Lung (tissue), 12 donors: ENCODE measurements around the gene SPEF1. TPM values are rescaled to one million over a fixed set of nuclear protein-coding genes. Genes with fewer than 3 reads are reported as not detected.

Source experiments
- ATAC-seq: fragments of 200-7000 bp; cut with Tn5 transposase; one replicate; pipeline ENCODE4 v1.9.1; 2020; ENCODE audit warnings: moderate number of reproducible peaks; ENCODE audit not compliant: insufficient read depth, low FRiP score
- DNase-seq, 3 donors: peaks; one replicate each; pipeline ENCODE4 v3.0.0-alpha.2; 2013 to 2017
- H3K27ac ChIP-seq, 2 donors: one replicate each; pipeline ENCODE4 v1.5.1; 2013; ENCODE audit warnings: mild to moderate bottlenecking in 2 of 2, moderate library complexity in 2 of 2, control low read depth in 1 of 2, inconsistent platforms in 1 of 2, low read depth in 1 of 2, low read length in 1 of 2
- H3K27me3 ChIP-seq, 3 donors: one replicate each; pipeline ENCODE4 v1.5.1; 2013; ENCODE audit warnings: low read length in 2 of 3; ENCODE audit not compliant: control insufficient read depth in 3 of 3, insufficient read depth in 3 of 3
- H3K36me3 ChIP-seq, 4 donors: one replicate each; pipeline ENCODE4 v1.5.1; 2013; ENCODE audit warnings: low read length in 4 of 4, mild to moderate bottlenecking in 1 of 4, moderate library complexity in 1 of 4; ENCODE audit not compliant: control insufficient read depth in 4 of 4, insufficient read depth in 4 of 4
- H3K4me1 ChIP-seq, 5 donors: one replicate each; pipeline ENCODE4 v1.5.1; 2013; ENCODE audit warnings: low read length in 5 of 5, mild to moderate bottlenecking in 2 of 5, moderate library complexity in 1 of 5; ENCODE audit not compliant: control insufficient read depth in 5 of 5, insufficient read depth in 5 of 5
- H3K4me3 ChIP-seq: one replicate; pipeline ENCODE4 v1.5.1; 2013; ENCODE audit warnings: mild to moderate bottlenecking, control low read depth, moderate library complexity
- H3K9ac ChIP-seq, 2 donors: one replicate each; pipeline ENCODE4 v1.5.1; 2013; ENCODE audit warnings: low read length in 2 of 2, control low read depth in 1 of 2; ENCODE audit not compliant: insufficient read depth in 1 of 2
- H3K9me3 ChIP-seq, 4 donors: one replicate each; pipeline ENCODE4 v1.5.1; 2013; ENCODE audit warnings: low read length in 3 of 4, mild to moderate bottlenecking in 1 of 4, moderate library complexity in 1 of 4; ENCODE audit not compliant: control insufficient read depth in 4 of 4, insufficient read depth in 3 of 4
- CTCF ChIP-seq: IDR thresholded peaks from 2 replicates; pipeline ENCODE4 v1.5.1; 2012; ENCODE audit warnings: mild to moderate bottlenecking; ENCODE audit errors: control extremely low read depth, extremely low read depth
- WGBS, 2 donors: extraction: QIAGEN DNeasy Blood & Tissue Kit; methylation state at CpG; one replicate each; pipeline ENCODE4 v1.1.7; 2013; 5-methylcytosine and 5-hydroxymethylcytosine counted together
- polyA plus RNA-seq, 2 donors: library from polyadenylated mRNA; stranded (reverse); fragments of 200-250 nt; gene quantifications; one replicate each; pipeline ENCODE4 v1.2.1, GENCODE V29; 2013
- total RNA-seq, 2 donors: library from RNA; depleted of rRNA in 1 of 2; stranded (reverse); fragments of >200 nt in 1 of 2; gene quantifications; one replicate each; pipeline ENCODE4 v1.2.1, GENCODE V29; 2014 to 2021
- donor health status: control.
- donor health status: control.
- donor health status: Bipolar disorder and iron deficiency.
- donor health status: healthy.
- donor health status: DM: yes; HTN: yes; CAD: no.

The SPEF1 gene
- total and polyA plus RNA-seq, 4 donors, result 9.6 to 15.5 (median 11.8) TPM

- TF ChIP-seq CTCF, result no peak
- Histone ChIP-seq H3K9ac (no peak overlapping the region), H3K27me3 (no peaks in the 10 kb centered on the region), H3K9me3 (no peaks in the 10 kb centered on the region), H3K36me3 (peaks cover 0 to 11% (median 3%) of the 10 kb centered on the region in 4 donors), H3K4me1 (peaks cover 0 to 13% (median 0%) of the 10 kb centered on the region in 5 donors), H3K4me3 (no peak overlapping the region), H3K27ac (no peak overlapping the region)
- 84 to 94% methylated on average over 11 of the region's 11 CpGs for WGBS, 2 donors
- ATAC-seq, result no peak
- DNase-seq, result no peak
Measured at GRCh38 chr20:3759316-3759823, 21.9 kb downstream of the SPEF1 start.

GRCh38 chr20:3758566-3758965 is 22.7 kb downstream of the SPEF1 start:
- Histone ChIP-seq H3K36me3 (peaks cover 0 to 11% (median 3%) of the 10 kb centered on the region in 4 donors), H3K4me1 (peaks cover 0 to 13% (median 0%) of the 10 kb centered on the region in 5 donors), H3K27me3 (no peaks in the 10 kb centered on the region), H3K9ac (no peak overlapping the region), H3K4me3 (no peak overlapping the region), H3K9me3 (no peaks in the 10 kb centered on the region), H3K27ac (peak overlapping the region in 1 of 2 donors; percentile 16)
- no peak for TF ChIP-seq CTCF
- WGBS, 2 donors, result 82 to 88% methylated on average over 10 to 11 of the region's 11 CpGs
- DNase-seq, result no peak
- no peak for ATAC-seq

GRCh38 chr20:3757268-3757667 is 24.0 kb downstream of the SPEF1 start:
- H3K9me3 ChIP-seq, result no peaks in the 10 kb centered on the region
- no peaks in the 10 kb centered on the region for H3K27me3 ChIP-seq
- H3K36me3 ChIP-seq, result peaks cover 0 to 14% (median 5%) of the 10 kb centered on the region in 4 donors
- WGBS, 2 donors, result 74 to 90% methylated on average over 2 of the region's 2 CpGs
- no peak for TF ChIP-seq CTCF
- H3K9ac ChIP-seq, result no peak overlapping the region
- no peak for DNase-seq
- no peak overlapping the region for H3K4me3 ChIP-seq
- no peak for ATAC-seq
- H3K27ac ChIP-seq, result no peak overlapping the region
- H3K4me1 ChIP-seq, result peaks cover 0 to 11% (median 0%) of the 10 kb centered on the region in 5 donors
